Left ventricle myocardium inferior (tissue), 1 donor: ENCODE data around the gene COLQ. TPM values are rescaled to one million over a fixed set of nuclear protein-coding genes. Genes with fewer than 3 reads are reported as not detected.

Experiments used
- DNase-seq: peaks from one replicate; pipeline ENCODE4 v3.0.0-alpha.2; 2020
- H3K27ac ChIP-seq: fragments of 200-600 bp; replicated peaks from 2 replicates; pipeline ENCODE4 v1.8.0; 2021
- H3K27me3 ChIP-seq: fragments of 200-600 bp; 2 replicates; pipeline ENCODE4 v1.8.0; 2021; ENCODE audit warnings: low read depth
- H3K36me3 ChIP-seq: fragments of 200-600 bp; 2 replicates; pipeline ENCODE4 v1.8.0; 2021
- H3K4me1 ChIP-seq: fragments of 200-600 bp; 2 replicates; pipeline ENCODE4 v1.8.0; 2021
- H3K4me3 ChIP-seq: fragments of 200-600 bp; 2 replicates; pipeline ENCODE4 v1.8.0; 2021; ENCODE audit warnings: mild to moderate bottlenecking, moderate library complexity
- H3K9me3 ChIP-seq: fragments of 200-600 bp; replicated peaks from 2 replicates; pipeline ENCODE4 v1.8.0; 2021
- intact Hi-C: fragments of 100-400 bp; cut with micrococcal nuclease; formaldehyde crosslinking; loops from one replicate; pipeline ENCODE4 v1.11.0; 2022
- total RNA-seq: library from RNA; stranded (reverse); fragmentation: NEBNext Ultra II Directional; extraction: Animal tissue kit (Norgen Biotek cat#: 25700); gene quantifications from one replicate; pipeline ENCODE4 v1.2.1, GENCODE V29; 2021
- TF ChIP-seq, protein P1 (sequence below): fragments of 200-600 bp; IDR thresholded peaks from 2 replicates; pipeline ENCODE4 v1.8.0; 2021; ENCODE audit warnings: antibody characterized with exemption, mild to moderate bottlenecking, borderline replicate concordance
- donor health status: DM: no; HTN: yes; CAD: no; lungs with severe emphysema.

COLQ gene
- total RNA-seq, 1 donor from 2014 or later = 14.9 TPM

DNA sequence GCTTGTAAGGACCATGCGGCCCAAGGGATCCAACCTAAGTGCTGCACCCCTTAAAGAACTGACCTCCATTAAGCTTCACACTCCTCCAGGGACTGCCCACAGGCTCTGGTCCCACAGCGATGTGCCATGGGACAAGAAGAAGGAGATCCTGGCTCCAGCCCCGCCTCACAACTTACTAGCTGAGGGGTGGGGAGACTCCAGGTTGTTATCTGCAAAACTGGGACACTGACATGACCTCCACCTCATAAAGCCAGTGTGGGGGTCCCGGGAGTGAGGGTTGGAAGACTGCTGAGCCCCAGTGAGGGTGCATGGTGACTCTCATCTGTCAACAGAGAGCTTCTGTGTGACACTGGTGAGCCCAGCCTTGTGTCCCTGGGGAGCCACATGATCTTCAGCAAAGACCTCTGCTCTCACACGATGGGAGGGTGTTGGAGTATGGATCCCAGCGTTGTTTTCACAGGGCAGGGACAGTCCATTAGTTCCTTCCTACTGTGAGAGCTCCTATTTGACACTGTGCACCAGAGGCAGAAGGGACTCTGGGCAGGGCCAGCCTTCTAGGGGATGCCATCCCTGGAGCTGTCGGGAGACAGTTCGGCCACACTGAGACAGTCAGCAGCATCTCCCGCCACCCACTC is 67.4 kb downstream of the COLQ start:
- Histone ChIP-seq H3K27ac (no peak overlapping the region), H3K9me3 (no peaks in the 10 kb centered on the region), H3K4me3 (no peak overlapping the region), H3K36me3 (no peaks in the 10 kb centered on the region), H3K27me3 (no peaks in the 10 kb centered on the region), H3K4me1 (no peaks in the 10 kb centered on the region)
- TF ChIP-seq, protein P1, sequence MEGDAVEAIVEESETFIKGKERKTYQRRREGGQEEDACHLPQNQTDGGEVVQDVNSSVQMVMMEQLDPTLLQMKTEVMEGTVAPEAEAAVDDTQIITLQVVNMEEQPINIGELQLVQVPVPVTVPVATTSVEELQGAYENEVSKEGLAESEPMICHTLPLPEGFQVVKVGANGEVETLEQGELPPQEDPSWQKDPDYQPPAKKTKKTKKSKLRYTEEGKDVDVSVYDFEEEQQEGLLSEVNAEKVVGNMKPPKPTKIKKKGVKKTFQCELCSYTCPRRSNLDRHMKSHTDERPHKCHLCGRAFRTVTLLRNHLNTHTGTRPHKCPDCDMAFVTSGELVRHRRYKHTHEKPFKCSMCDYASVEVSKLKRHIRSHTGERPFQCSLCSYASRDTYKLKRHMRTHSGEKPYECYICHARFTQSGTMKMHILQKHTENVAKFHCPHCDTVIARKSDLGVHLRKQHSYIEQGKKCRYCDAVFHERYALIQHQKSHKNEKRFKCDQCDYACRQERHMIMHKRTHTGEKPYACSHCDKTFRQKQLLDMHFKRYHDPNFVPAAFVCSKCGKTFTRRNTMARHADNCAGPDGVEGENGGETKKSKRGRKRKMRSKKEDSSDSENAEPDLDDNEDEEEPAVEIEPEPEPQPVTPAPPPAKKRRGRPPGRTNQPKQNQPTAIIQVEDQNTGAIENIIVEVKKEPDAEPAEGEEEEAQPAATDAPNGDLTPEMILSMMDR = no peak
- no peak for DNase-seq
- intact Hi-C loops = no loop called here

DNA sequence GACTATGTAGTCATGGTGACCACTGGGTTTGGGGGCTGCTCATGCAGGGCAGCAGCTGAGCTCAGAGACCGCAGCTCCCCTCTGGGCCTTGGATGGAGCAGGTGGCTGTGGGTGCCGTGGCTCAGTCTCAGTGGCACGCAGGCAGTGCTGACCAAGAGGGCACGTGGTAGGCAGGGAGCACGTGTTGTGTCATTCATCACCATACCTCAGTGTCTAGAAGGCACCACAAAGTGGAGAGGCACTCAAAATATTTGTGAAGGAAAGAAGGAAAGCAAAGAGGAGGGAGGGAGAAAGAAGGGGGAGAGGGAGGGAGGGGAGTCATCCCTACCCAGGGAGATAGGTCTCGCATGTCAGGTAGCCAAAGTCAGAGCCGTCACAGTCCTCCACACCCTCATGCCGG is 68.0 kb downstream of the COLQ start:
- no peaks in the 10 kb centered on the region for H3K4me1 ChIP-seq
- H3K27ac ChIP-seq = no peak overlapping the region
- TF ChIP-seq, protein P1 = no peak
- no peaks in the 10 kb centered on the region for H3K27me3 ChIP-seq
- H3K9me3 ChIP-seq = no peaks in the 10 kb centered on the region
- no peak overlapping the region for H3K4me3 ChIP-seq
- no peaks in the 10 kb centered on the region for H3K36me3 ChIP-seq
- no peak for DNase-seq
- intact Hi-C loops = no loop called here

DNA sequence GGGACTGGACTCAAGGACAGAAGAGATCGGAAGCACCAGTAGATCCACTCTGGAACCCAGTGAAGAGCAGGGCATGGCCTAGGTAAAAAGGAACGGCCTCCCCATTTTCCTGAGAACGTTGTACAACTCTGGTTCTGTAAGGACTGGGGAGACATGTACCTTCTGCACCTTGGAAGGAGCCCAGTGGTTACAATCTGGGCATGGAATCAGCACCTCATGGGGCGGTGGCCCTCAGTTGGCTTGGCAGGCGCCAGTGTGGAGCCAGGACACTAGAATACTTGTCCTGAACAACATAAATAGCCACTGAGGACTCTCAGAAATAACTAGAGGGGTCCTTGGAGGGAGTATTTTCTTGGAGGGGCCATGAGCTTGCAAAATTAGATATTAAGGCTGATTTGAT is 68.5 kb downstream of the COLQ start:
- Histone ChIP-seq H3K9me3 (no peaks in the 10 kb centered on the region), H3K27me3 (no peaks in the 10 kb centered on the region), H3K4me1 (no peaks in the 10 kb centered on the region), H3K27ac (no peak overlapping the region), H3K4me3 (no peak overlapping the region), H3K36me3 (no peaks in the 10 kb centered on the region)
- no peak for DNase-seq
- TF ChIP-seq, protein P1 = no peak
- intact Hi-C loops = no loop called here

DNA sequence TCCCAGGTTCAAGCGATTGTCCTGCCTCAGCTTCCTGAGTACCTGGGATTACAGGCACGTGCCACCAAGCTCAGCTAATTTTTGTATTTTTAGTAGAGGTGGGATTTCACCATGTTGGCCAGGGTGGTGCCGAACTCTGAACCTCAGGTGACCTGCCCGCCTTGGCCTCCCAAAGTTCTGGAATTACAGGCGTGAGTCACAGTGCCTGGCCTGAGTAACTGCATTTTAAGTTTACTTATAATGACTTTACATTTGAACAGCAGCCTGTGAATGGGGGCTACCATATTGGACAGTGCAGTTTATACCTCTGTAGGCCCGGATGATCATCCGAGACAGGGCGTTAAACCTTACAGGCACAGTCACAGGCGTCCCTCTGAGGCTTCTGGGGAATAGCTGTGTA is 69.3 kb downstream of the COLQ start:
- Histone ChIP-seq H3K27ac (no peak overlapping the region), H3K4me3 (no peak overlapping the region), H3K27me3 (no peaks in the 10 kb centered on the region), H3K36me3 (no peaks in the 10 kb centered on the region), H3K9me3 (no peaks in the 10 kb centered on the region), H3K4me1 (no peaks in the 10 kb centered on the region)
- intact Hi-C loops = no loop called here
- no peak for DNase-seq
- TF ChIP-seq, protein P1 = no peak

DNA sequence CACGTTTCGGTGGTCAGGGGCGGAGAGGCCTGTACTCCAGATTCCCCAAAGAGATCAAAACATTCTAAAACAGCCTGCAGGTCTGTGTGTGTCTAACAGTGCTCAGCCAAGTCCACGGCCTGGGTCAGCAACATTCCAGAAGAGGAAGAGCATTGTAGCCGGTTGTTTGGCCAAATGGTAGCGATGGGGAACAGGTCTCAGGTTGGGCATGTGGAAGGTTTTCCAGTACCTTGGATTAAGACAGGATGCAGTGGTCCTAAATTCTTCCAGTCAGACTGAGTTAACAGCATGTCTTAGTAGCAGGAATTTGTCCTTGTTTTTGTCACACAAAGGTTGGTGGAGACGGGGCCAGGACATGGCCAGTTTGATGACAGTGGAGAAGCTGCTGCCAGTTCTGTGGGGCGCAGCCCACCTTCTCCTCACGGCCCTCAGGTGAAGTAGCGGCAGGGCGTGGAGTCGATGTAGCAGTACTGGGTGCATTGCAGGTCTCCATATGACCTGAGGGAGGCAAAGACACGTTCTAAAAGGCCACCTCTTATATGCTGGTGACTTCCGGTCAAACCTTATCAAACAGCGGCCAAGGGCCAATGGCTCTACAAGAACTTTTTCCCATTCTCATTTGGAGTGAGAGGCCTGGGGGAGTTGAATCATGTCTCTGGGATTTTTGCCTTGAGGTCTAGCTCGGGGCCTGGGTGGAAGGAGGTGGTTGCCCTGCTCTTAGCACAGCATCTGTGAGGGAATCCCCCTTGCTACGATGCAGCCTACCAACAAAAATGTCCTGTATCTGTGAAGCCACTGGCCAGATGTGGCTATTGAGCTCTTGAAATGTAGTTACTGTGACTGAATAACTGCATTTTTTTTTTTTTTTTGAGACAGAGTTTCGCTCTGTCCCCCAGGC is 70.0 kb downstream of the COLQ start:
- no peaks in the 10 kb centered on the region for H3K4me1 ChIP-seq

More for the DNA sequence above, 70.0 kb downstream of the COLQ start:
- Histone ChIP-seq H3K36me3 (no peaks in the 10 kb centered on the region), H3K9me3 (no peaks in the 10 kb centered on the region), H3K27me3 (no peaks in the 10 kb centered on the region), H3K4me3 (no peak overlapping the region), H3K27ac (no peak overlapping the region)
- DNase-seq = no peak
- intact Hi-C loops = no loop called here
- TF ChIP-seq, protein P1 = no peak
